SU-DHL-6 (cell line): ENCODE results near the gene KIRREL1.

Experiments used
- CTCF ChIP-seq: fragments of 200-600 bp; sonication (generic); IDR thresholded peaks from one replicate; pipeline ENCODE4 v1.5.1; 2017; ENCODE audit warnings: antibody characterized with exemption, mild to moderate bottlenecking, low read length, moderate library complexity; ENCODE audit not compliant: insufficient read depth, poor library complexity, severe bottlenecking
- EZH2phosphoT487 ChIP-seq: fragments of 200-600 bp; sonication (generic), shearing (Covaris generic); conservative IDR thresholded peaks from 2 replicates; pipeline ENCODE4 v1.6.1; 2018; ENCODE audit warnings: mild to moderate bottlenecking, antibody characterized with exemption, low read length, moderate library complexity, mixed read lengths

DNA sequence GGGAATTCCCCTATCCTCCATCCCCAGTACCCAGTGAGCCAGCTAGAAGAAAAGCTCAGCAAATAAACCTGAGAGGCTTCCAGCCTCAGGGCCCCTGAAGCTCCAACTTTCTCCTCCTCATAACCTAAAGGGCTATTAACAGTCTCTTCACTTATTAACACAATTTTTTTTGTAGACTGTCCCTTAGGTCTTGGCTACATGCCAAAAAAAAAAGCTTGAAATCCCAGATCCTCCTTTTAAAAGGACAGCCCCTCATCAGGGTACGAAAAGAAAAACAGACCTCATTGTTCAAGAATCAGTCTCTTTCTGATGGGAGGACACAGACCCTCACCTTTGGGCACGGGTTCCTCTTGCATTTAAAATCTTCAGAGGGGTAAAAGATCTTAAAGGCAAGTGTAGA lies 114.5 kb downstream of the KIRREL1 start:
- TF ChIP-seq CTCF (no peak), EZH2phosphoT487 (no peak)
